BLaER1 (cell line): ENCODE results near the gene RCOR1.

Experiments used
- H3K27ac ChIP-seq: shearing (Covaris generic); formaldehyde crosslinking; 2 replicates; pipeline ENCODE4 v1.8.1; 2022
- H3K27me3 ChIP-seq: shearing (Covaris generic); formaldehyde crosslinking; 2 replicates; pipeline ENCODE4 v1.8.1; 2022
- H3K36me3 ChIP-seq: shearing (Covaris generic); formaldehyde crosslinking; 2 replicates; pipeline ENCODE4 v1.8.1; 2022
- H3K4me1 ChIP-seq: shearing (Covaris generic); formaldehyde crosslinking; 2 replicates; pipeline ENCODE4 v1.8.1; 2022
- H3K4me2 ChIP-seq: shearing (Covaris generic); formaldehyde crosslinking; 2 replicates; pipeline ENCODE4 v1.8.1; 2022
- H3K4me3 ChIP-seq: shearing (Covaris generic); formaldehyde crosslinking; 2 replicates; pipeline ENCODE4 v1.8.1; 2022
- H3K9ac ChIP-seq: shearing (Covaris generic); formaldehyde crosslinking; 2 replicates; pipeline ENCODE4 v1.8.1; 2022
- H3K9me3 ChIP-seq: shearing (Covaris generic); formaldehyde crosslinking; 2 replicates; pipeline ENCODE4 v1.8.1; 2022
- H4K20me1 ChIP-seq: shearing (Covaris generic); formaldehyde crosslinking; 2 replicates; pipeline ENCODE4 v1.8.1; 2022
- Cebpa-rat ChIP-seq: shearing (Covaris generic); IDR thresholded peaks from 2 replicates; pipeline ENCODE4 v1.8.1; 2022

The RCOR1 gene

GRCh38 chr14:102726191-102726949, 133.9 kb downstream of the RCOR1 start:
- H3K9ac ChIP-seq: no peak overlapping the region
- no peak overlapping the region for H3K27ac ChIP-seq
- peaks cover 40% of the 10 kb centered on the region for H4K20me1 ChIP-seq
- H3K9me3 ChIP-seq: no peaks in the 10 kb centered on the region
- no peaks in the 10 kb centered on the region for H3K27me3 ChIP-seq
- H3K4me2 ChIP-seq: no peak overlapping the region
- H3K4me3 ChIP-seq: no peak overlapping the region
- H3K36me3 ChIP-seq: peaks cover 98% of the 10 kb centered on the region
- TF ChIP-seq Cebpa-rat: no peak
- no peaks in the 10 kb centered on the region for H3K4me1 ChIP-seq

GRCh38 chr14:102727336-102728095, 135.1 kb downstream of the RCOR1 start:
- no peak for TF ChIP-seq Cebpa-rat
- H3K36me3 ChIP-seq: peaks cover 98% of the 10 kb centered on the region
- no peak overlapping the region for H3K4me2 ChIP-seq

GRCh38 chr14:102728501-102728900, 136.1 kb downstream of the RCOR1 start:
- no peaks in the 10 kb centered on the region for H3K4me1 ChIP-seq
- no peaks in the 10 kb centered on the region for H3K27me3 ChIP-seq
- TF ChIP-seq Cebpa-rat: no peak
- H4K20me1 ChIP-seq: peaks cover 49% of the 10 kb centered on the region
- H3K9ac ChIP-seq: no peak overlapping the region
- peaks cover 98% of the 10 kb centered on the region for H3K36me3 ChIP-seq
- H3K4me2 ChIP-seq: no peak overlapping the region
- H3K4me3 ChIP-seq: no peak overlapping the region
- H3K27ac ChIP-seq: no peak overlapping the region
- H3K9me3 ChIP-seq: no peaks in the 10 kb centered on the region

More at GRCh38 chr14:102727336-102728095, 135.1 kb downstream of the RCOR1 start:
- H3K27ac ChIP-seq: no peak overlapping the region
- H4K20me1 ChIP-seq: peaks cover 49% of the 10 kb centered on the region
- no peaks in the 10 kb centered on the region for H3K9me3 ChIP-seq
- no peaks in the 10 kb centered on the region for H3K27me3 ChIP-seq
- H3K9ac ChIP-seq: no peak overlapping the region
- H3K4me1 ChIP-seq: no peaks in the 10 kb centered on the region
- no peak overlapping the region for H3K4me3 ChIP-seq

- Histone ChIP-seq H3K9ac (no peak overlapping the region), H3K4me2 (no peak overlapping the region), H3K27me3 (no peaks in the 10 kb centered on the region), H3K9me3 (no peaks in the 10 kb centered on the region), H3K36me3 (peaks cover 94% of the 10 kb centered on the region), H4K20me1 (peaks cover 49% of the 10 kb centered on the region), H3K4me3 (no peak overlapping the region), H3K27ac (no peak overlapping the region), H3K4me1 (no peaks in the 10 kb centered on the region)
- no peak for TF ChIP-seq Cebpa-rat
Observed at GRCh38 chr14:102729268-102729667, 136.8 kb downstream of the RCOR1 start.

GRCh38 chr14:102729825-102730224, 137.4 kb downstream of the RCOR1 start:
- Histone ChIP-seq H3K9me3 (no peaks in the 10 kb centered on the region), H3K27me3 (no peaks in the 10 kb centered on the region), H3K27ac (no peak overlapping the region), H3K9ac (no peak overlapping the region), H3K4me1 (no peaks in the 10 kb centered on the region), H3K4me3 (no peak overlapping the region), H4K20me1 (peaks cover 49% of the 10 kb centered on the region), H3K4me2 (no peak overlapping the region), H3K36me3 (peaks cover 94% of the 10 kb centered on the region)
- TF ChIP-seq Cebpa-rat: no peak

- H3K4me1 ChIP-seq: no peaks in the 10 kb centered on the region
Observed at GRCh38 chr14:102731101-102731870, 138.8 kb downstream of the RCOR1 start.

GRCh38 chr14:102731871-102732800, 139.7 kb downstream of the RCOR1 start:
- TF ChIP-seq Cebpa-rat: no peak
- H3K27ac ChIP-seq: no peak overlapping the region
- H3K27me3 ChIP-seq: no peaks in the 10 kb centered on the region
- no peaks in the 10 kb centered on the region for H3K9me3 ChIP-seq
- peaks cover 85% of the 10 kb centered on the region for H3K36me3 ChIP-seq
- H3K4me3 ChIP-seq: no peak overlapping the region
- H3K4me1 ChIP-seq: no peaks in the 10 kb centered on the region
- H3K4me2 ChIP-seq: no peak overlapping the region
- H4K20me1 ChIP-seq: peaks cover 42% of the 10 kb centered on the region
- H3K9ac ChIP-seq: no peak overlapping the region

More at GRCh38 chr14:102731101-102731870, 138.8 kb downstream of the RCOR1 start:
- H3K4me3 ChIP-seq: no peak overlapping the region
- no peaks in the 10 kb centered on the region for H3K27me3 ChIP-seq
- H3K9me3 ChIP-seq: no peaks in the 10 kb centered on the region
- H4K20me1 ChIP-seq: peaks cover 47% of the 10 kb centered on the region
- H3K27ac ChIP-seq: no peak overlapping the region
- H3K4me2 ChIP-seq: no peak overlapping the region
- H3K9ac ChIP-seq: no peak overlapping the region
- TF ChIP-seq Cebpa-rat: no peak
- peaks cover 85% of the 10 kb centered on the region for H3K36me3 ChIP-seq

- H3K9ac ChIP-seq: no peak overlapping the region
- H3K27ac ChIP-seq: no peak overlapping the region
- H3K4me1 ChIP-seq: 0 out of 2 replicates have a peak, but pooled peaks cover 5% of the 10 kb centered on the region
- peaks cover 84% of the 10 kb centered on the region for H3K36me3 ChIP-seq
- no peaks in the 10 kb centered on the region for H3K27me3 ChIP-seq
- H4K20me1 ChIP-seq: peaks cover 35% of the 10 kb centered on the region
- no peak overlapping the region for H3K4me3 ChIP-seq
- no peak overlapping the region for H3K4me2 ChIP-seq
- TF ChIP-seq Cebpa-rat: no peak
- H3K9me3 ChIP-seq: no peaks in the 10 kb centered on the region
Observed at GRCh38 chr14:102732924-102733323, 140.5 kb downstream of the RCOR1 start.

- Histone ChIP-seq H4K20me1 (peaks cover 31% of the 10 kb centered on the region), H3K4me2 (no peak overlapping the region), H3K36me3 (peaks cover 84% of the 10 kb centered on the region), H3K4me3 (no peak overlapping the region), H3K9me3 (no peaks in the 10 kb centered on the region), H3K4me1 (0 out of 2 replicates have a peak, but pooled peaks cover 8% of the 10 kb centered on the region), H3K27me3 (no peaks in the 10 kb centered on the region), H3K9ac (no peak overlapping the region), H3K27ac (no peak overlapping the region)
- TF ChIP-seq Cebpa-rat: no peak
Observed at GRCh38 chr14:102733326-102733725, 140.9 kb downstream of the RCOR1 start.
